GM10266 (cell line): Measurements from ENCODE around the gene SYS1.

Source experiments
- DNase-seq: peaks from one replicate; pipeline ENCODE4 v3.0.0; 2012; ENCODE audit errors: extremely low spot score
- CTCF ChIP-seq: IDR thresholded peaks from 2 replicates; pipeline ENCODE4 v1.5.1; 2012; ENCODE audit warnings: mild to moderate bottlenecking, low read depth; ENCODE audit not compliant: control insufficient read depth, insufficient read depth; ENCODE audit errors: missing control alignments

The SYS1 gene

GRCh38 chr20:45405571-45406259 lies 42.8 kb downstream of the SYS1 start:
- peak; percentile 39 for DNase-seq
- TF ChIP-seq CTCF, result no peak

- TF ChIP-seq CTCF, result peak; percentile 28
- DNase-seq, result peak; percentile 65
Measured at GRCh38 chr20:45406260-45407066, 43.5 kb downstream of the SYS1 start.

- peak; percentile 30 for DNase-seq
Measured at GRCh38 chr20:45407067-45407745, 44.2 kb downstream of the SYS1 start.

GRCh38 chr20:45407783-45408645 lies 45.1 kb downstream of the SYS1 start, which contains the start of gene DBNDD2:
TSS of gene DBNDD2 (plus strand) at chr20:45408289. CDS start at chr20:45408468, 179 bp downstream.
- no peak for TF ChIP-seq CTCF
- peak; percentile 25 for DNase-seq

More at GRCh38 chr20:45407067-45407745, 44.2 kb downstream of the SYS1 start:
- TF ChIP-seq CTCF, result no peak

GRCh38 chr20:45408646-45409213 lies 45.8 kb downstream of the SYS1 start:
- TF ChIP-seq CTCF, result no peak
- peak; percentile 18 for DNase-seq

GRCh38 chr20:45409521-45410272 lies 46.7 kb downstream of the SYS1 start:
- no peak for TF ChIP-seq CTCF
- DNase-seq, result no peak
